WI38 (cell line): ENCODE measurements around the gene CPNE2.

Source experiments
- H3K4me3 ChIP-seq: 2 replicates; pipeline ENCODE4 v1.5.1; 2011; ENCODE audit warnings: low read depth, mild to moderate bottlenecking, control low read depth, low read length
- TF ChIP-seq, protein P1 (sequence below): IDR thresholded peaks from 2 replicates; pipeline ENCODE4 v1.5.1; 2012; ENCODE audit warnings: low read depth, mild to moderate bottlenecking, control low read depth, low read length

The CPNE2 gene

DNA sequence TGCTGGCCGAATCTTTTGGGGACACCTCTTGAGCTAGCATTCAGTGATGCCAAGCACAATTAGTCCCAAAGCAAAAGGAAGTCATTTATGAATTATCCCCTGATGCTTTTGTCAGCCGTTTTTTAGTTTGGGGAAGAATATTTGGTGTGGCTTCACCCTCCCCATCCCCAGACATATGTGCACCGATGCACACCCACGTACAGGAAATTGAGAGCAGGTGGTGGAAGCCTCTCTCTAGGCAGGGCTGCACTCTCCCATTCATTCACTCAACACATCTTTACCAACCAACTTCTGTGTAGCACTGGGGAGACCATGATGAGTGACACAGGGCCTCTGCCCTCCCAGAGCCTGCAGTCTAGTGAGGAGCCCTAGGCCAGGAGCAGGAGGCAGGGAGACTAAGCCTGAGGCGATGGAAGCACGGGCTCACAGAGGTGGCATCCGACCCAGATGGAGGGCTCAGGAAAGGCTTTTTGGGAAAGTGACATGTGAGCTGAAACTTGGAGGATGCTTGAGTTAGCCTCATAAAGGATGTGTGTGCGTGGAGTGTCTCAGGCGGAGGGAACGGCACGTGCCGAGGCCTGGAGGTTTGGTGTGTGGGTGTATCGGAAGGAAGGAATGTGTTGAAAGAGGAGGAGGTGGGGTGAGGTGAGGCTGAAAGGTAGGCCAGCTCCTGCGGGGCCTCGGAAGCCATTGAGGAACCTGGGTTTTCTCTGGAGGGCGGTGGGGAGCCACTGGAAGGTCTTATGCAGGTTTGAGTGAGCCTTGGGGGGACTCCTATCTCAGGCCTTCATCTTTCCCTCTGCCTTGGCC lies 49.6 kb downstream of the CPNE2 start:
- no peak overlapping the region for H3K4me3 ChIP-seq
- TF ChIP-seq, protein P1, sequence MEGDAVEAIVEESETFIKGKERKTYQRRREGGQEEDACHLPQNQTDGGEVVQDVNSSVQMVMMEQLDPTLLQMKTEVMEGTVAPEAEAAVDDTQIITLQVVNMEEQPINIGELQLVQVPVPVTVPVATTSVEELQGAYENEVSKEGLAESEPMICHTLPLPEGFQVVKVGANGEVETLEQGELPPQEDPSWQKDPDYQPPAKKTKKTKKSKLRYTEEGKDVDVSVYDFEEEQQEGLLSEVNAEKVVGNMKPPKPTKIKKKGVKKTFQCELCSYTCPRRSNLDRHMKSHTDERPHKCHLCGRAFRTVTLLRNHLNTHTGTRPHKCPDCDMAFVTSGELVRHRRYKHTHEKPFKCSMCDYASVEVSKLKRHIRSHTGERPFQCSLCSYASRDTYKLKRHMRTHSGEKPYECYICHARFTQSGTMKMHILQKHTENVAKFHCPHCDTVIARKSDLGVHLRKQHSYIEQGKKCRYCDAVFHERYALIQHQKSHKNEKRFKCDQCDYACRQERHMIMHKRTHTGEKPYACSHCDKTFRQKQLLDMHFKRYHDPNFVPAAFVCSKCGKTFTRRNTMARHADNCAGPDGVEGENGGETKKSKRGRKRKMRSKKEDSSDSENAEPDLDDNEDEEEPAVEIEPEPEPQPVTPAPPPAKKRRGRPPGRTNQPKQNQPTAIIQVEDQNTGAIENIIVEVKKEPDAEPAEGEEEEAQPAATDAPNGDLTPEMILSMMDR, result no peak

DNA sequence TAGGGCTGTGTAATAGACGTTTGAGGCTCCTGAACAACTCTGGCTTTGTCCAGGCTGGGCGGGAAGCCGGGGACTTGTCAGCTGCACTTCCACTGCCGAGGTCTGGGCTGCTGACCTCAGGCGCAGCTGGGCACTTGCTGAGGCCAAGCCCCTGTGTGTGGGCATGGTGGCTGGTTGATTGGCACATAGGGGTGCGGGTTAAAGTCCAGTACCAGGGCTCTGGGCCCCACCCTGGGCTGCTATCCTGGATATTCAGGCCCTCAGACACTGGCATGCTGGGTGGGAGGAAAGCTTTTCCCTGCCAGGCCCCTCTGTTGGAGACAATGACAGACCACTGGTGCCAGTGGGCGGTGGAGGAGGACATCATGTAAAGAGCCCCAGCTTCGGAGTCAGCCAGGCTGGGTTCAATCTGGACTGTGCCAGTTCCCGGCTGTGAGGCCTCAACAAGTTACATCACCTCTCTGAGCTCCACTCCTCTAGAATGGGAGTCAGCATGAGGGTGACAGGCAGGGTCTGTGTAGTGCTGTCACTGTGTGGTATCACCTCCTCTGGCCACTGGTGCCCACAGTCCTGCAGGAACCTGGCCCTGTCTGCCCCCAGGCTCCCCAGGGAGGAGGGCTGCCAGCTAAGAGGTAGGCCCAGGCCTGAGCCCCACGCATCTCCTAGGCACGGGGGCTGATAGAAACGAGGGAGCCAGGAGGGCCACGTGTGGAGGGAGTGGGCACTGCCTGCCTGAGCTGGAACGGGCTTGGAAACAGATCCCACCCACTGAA lies 51.0 kb downstream of the CPNE2 start:
- TF ChIP-seq, protein P1, result no peak

DNA sequence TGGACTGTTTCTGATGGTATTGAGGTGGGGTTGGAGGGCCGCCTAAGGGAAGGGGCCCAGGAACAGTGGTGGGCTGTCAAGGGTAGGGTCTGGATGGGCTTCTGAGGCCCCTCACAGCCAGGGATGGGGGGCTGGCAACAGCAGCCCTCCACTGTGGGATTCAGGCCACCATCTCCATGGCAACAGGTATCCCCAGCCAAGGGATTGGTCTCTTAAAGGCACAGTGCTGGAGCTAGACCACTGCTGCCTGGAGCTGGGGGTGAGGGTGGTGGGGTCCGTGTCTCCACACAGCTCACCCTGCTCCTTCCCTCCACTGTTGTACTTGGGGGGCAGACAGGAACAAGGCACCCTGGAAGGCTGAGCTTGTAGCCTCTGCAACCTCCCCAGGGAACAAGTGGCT lies 51.6 kb downstream of the CPNE2 start:
- H3K4me3 ChIP-seq, result no peak overlapping the region
- TF ChIP-seq, protein P1, result no peak

More for the DNA sequence above, 51.0 kb downstream of the CPNE2 start:
- H3K4me3 ChIP-seq, result no peak overlapping the region

DNA sequence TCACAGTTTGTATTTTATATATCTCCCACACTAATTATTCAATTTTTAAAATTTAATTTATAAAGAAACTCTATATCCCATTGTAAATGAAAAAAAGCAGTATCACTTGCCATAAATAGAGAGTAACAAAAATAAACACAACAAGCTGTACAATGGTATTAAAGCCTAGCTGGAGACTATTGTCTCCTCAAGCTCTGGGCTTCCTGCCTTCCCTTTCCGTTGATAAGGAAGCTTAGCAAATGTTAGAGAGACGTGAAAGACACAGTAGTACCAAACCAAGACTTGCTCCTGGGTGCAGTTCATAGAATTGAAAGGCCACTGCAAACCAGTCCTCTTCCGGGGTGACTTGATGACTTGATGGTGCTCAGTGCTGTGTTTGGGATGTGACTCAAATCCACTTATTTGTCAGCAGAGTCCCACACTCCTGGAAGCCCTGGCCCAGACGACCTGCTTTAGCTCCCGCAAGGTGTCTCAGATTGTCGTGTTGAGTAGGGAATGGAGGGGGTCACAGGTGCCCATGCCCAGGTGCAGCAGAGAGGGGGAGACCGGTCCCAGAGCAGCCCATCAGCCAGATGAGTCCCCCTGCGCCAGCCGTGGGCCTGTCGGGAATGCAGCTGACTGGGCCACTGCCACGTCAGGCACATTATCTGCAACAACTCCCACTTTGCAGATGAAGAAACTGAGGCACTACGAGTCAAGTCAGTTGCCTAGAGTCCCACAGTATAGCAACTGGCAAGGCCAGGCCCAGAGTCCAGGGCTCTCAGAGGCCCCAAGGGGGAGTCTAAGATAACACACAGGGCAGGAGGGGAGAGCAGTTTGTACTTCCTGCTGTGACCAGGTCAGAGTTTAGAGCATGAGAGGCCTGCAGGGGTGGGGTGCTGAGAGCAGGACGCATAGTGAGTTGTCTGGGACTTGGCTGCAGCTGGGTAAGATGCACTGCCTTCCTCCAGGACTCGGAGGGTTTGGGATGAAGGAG lies 53.0 kb downstream of the CPNE2 start:
- H3K4me3 ChIP-seq, result no peak overlapping the region
- TF ChIP-seq, protein P1, result no peak

DNA sequence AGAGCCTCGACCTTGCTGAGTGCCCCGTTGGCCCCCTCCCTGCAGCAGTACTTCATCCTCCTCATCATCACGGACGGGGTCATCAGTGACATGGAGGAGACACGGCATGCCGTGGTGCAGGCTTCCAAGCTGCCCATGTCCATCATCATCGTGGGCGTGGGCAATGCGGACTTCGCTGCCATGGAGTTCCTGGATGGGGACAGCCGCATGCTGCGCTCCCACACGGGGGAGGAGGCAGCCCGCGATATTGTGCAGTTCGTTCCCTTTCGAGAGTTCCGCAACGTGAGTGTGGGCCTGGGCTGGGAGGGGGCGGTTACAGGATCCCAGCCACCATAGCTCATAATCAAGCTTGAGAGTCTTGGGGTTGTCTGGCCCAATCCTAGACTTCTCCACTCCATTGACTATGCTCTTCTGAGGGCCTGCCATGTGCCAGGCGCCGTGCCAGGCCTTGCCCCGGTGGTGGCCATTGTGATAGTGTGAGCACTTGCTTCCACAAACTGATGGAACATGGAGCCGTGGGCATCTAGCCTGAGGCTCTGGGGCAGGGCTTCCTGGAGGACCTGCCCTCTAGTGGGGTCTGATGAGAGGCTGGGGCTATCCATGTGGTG lies 53.8 kb downstream of the CPNE2 start:
- TF ChIP-seq, protein P1, result no peak

DNA sequence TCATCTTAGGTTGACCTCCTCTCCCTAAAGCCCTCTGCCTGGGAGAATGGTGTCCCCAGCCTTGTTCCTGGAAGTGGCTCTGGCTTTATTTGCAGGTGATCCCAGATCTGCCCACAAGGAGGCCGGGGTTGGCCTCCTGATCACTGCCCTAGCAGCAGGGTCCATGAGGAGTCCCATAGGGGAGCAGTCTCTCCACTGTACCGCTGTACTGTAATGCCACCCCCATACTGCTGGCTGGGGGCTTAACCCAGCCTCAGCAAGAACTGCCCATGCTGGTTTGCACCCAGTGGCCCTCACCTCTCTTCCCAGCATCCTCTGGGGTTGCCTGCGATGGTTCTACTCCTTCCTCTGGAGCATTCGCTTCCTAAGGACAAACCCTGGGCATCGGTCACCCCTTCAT lies 54.4 kb downstream of the CPNE2 start:
- H3K4me3 ChIP-seq, result no peak overlapping the region
- TF ChIP-seq, protein P1, result 0 out of 2 replicates have a peak, but pooled peaks have one; percentile 29

More for the DNA sequence above, 53.8 kb downstream of the CPNE2 start:
- no peak overlapping the region for H3K4me3 ChIP-seq
